ENCODE measurements around the gene TBL1X. TPM values are rescaled to one million over a fixed set of nuclear protein-coding genes. Genes with fewer than 3 reads are reported as not detected.

TBL1X gene
- total and polyA plus RNA-seq, 10 of the 15 experiments (the other 5 are each of a cell fraction or from before 2014, with no cell fraction given), result 4.4 to 26.3 (median 10.6) TPM

GRCh38 chrX:9510980-9511379, 46.1 kb downstream of the TBL1X start:
- Histone ChIP-seq H3K79me2 (ENCODE audit: control insufficient read depth, insufficient read depth, low read length) (no peaks in the 10 kb centered on the region), H3K27me3 (replicated peaks in 1 of 2; ENCODE audit: control insufficient read depth in 2 of 2, insufficient read depth in 2 of 2, low read length in 1 of 2) (no peaks in the 10 kb centered on the region), H3K27ac (ENCODE audit: control insufficient read depth, insufficient read depth) (no peak overlapping the region), H4K20me1 (ENCODE audit: control insufficient read depth, insufficient read depth) (no peaks in the 10 kb centered on the region), H3K36me3 (ENCODE audit: control insufficient read depth in 2 of 2, insufficient read depth in 2 of 2, low read length in 1 of 2) (no peaks in the 10 kb centered on the region; a peak in 1 of 4 replicates), H3K4me3 (no peak overlapping the region), H3K4me1 (ENCODE audit: control insufficient read depth, insufficient read depth, low read length) (no peaks in the 10 kb centered on the region), H3K9me3 (replicated peaks; ENCODE audit: control insufficient read depth, insufficient read depth, low read length) (no peaks in the 10 kb centered on the region; the same call in 2 of the 3 replicates), H3K4me2 (ENCODE audit: control insufficient read depth, insufficient read depth) (no peak overlapping the region), H3K9ac (ENCODE audit: control insufficient read depth, insufficient read depth, low read length) (no peak overlapping the region), H2AFZ (ENCODE audit: control insufficient read depth, low read depth, low read length) (no peak overlapping the region)
- BruUV-seq (replicated peaks), result no TSS peak
- ChIA-PET SMC1A (ENCODE audit: uncharacterized antibody, unreplicated experiment) (no interaction called here), CTCF (no interaction called here), POLR2A (no interaction called here), RAD21 (ENCODE audit: unreplicated experiment) (no interaction called here)
- 44% methylated on average over 3 of the region's 3 CpGs for WGBS (ENCODE audit: insufficient coverage, insufficient replicate concordance, low lambda C conversion rate, missing lambda C conversion rate)
- TF ChIP-seq SUPT20H (IDR thresholded peaks at IDR 0.05; ENCODE audit: borderline replicate concordance, control insufficient read depth, low read depth, low read length) (no peak), SMAD5 (IDR thresholded peaks at IDR 0.05; ENCODE audit: low read depth) (no peak), SRF (IDR thresholded peaks at IDR 0.05; ENCODE audit: low read depth in 2 of 2, low read length in 2 of 2) (no peak), TCF12 (IDR thresholded peaks at IDR 0.05; ENCODE audit: low read depth, low read length) (no peak), BCL3 (IDR thresholded peaks at IDR 0.05; ENCODE audit: borderline replicate concordance, insufficient read depth, low read depth, low read length, poor library complexity, severe bottlenecking) (no peak), ASH2L (IDR thresholded peaks at IDR 0.05; ENCODE audit: borderline replicate concordance, low read depth) (no peak), TCF7 (IDR thresholded peaks at IDR 0.05; ENCODE audit: borderline replicate concordance) (no peak), ATF2 (IDR thresholded peaks at IDR 0.05; ENCODE audit: low read length) (no peak), SREBF2 (IDR thresholded peaks at IDR 0.05; ENCODE audit: low read length) (no peak), ZNF217 (IDR thresholded peaks at IDR 0.05) (no peak), SUZ12 (IDR thresholded peaks at IDR 0.05; ENCODE audit: unreplicated experiment) (no peak), BMI1 (IDR thresholded peaks at IDR 0.05; ENCODE audit: borderline replicate concordance) (no peak), IKZF2 (IDR thresholded peaks at IDR 0.05) (no peak)
- intact Hi-C loops (cut with micrococcal nuclease; ENCODE audit: unreplicated experiment), result no loop called here
- in situ Hi-C loops (cut with MboI), result no loop called here
- no peak for DNase-seq (ENCODE audit: low read depth, low spot score)
- FAIRE-seq, result no peak
- no peak for ATAC-seq

Data from GM12878 (cell line).